Measurements from ENCODE around the gene VEPH1.
A peak's percentile ranks its signal among the peaks of the same experiment; 100 is the strongest.

Gene VEPH1

GRCh38 chr3:157265931-157266330, 237.3 kb downstream of the VEPH1 start:
- Mint-ChIP-seq H3K27ac (no peak overlapping the region), H3K4me3 (no peak overlapping the region), H3K4me1 (no peaks in the 10 kb centered on the region), H3K9me3 (no peaks in the 10 kb centered on the region), H3K36me3 (ENCODE audit: low read depth) (no peaks in the 10 kb centered on the region), H3K27me3 (ENCODE audit: low read depth) (no peaks in the 10 kb centered on the region)
- TF ChIP-seq CTCF (IDR thresholded peaks at IDR 0.05; ENCODE audit: unreplicated experiment in 3 of 3) = no peak

- H3K36me3 Mint-ChIP-seq (ENCODE audit: low read depth) = no peaks in the 10 kb centered on the region
- H3K27me3 Mint-ChIP-seq (ENCODE audit: low read depth) = no peaks in the 10 kb centered on the region
- H3K27ac Mint-ChIP-seq = no peak overlapping the region
- H3K9me3 Mint-ChIP-seq = no peaks in the 10 kb centered on the region
- no peak overlapping the region for H3K4me3 Mint-ChIP-seq
- no peak for TF ChIP-seq CTCF (IDR thresholded peaks at IDR 0.05; ENCODE audit: unreplicated experiment in 3 of 3)
- H3K4me1 Mint-ChIP-seq = no peaks in the 10 kb centered on the region
These were observed 240.2 kb downstream of the VEPH1 start for GRCh38 chr3:157263027-157263426.

- Mint-ChIP-seq H3K36me3 (ENCODE audit: low read depth) (no peaks in the 10 kb centered on the region), H3K4me3 (no peak overlapping the region), H3K27ac (no peak overlapping the region), H3K27me3 (ENCODE audit: low read depth) (no peaks in the 10 kb centered on the region), H3K4me1 (no peaks in the 10 kb centered on the region), H3K9me3 (no peaks in the 10 kb centered on the region)
- TF ChIP-seq CTCF (IDR thresholded peaks at IDR 0.05; ENCODE audit: unreplicated experiment in 3 of 3) = no peak
These were observed 242.2 kb downstream of the VEPH1 start for GRCh38 chr3:157261000-157261399.

- Mint-ChIP-seq H3K4me3 (no peak overlapping the region), H3K27ac (no peak overlapping the region), H3K27me3 (ENCODE audit: low read depth) (no peaks in the 10 kb centered on the region), H3K36me3 (ENCODE audit: low read depth) (no peaks in the 10 kb centered on the region), H3K4me1 (no peaks in the 10 kb centered on the region), H3K9me3 (no peaks in the 10 kb centered on the region)
- no peak for TF ChIP-seq CTCF (IDR thresholded peaks at IDR 0.05; ENCODE audit: unreplicated experiment in 3 of 3)
These were observed 243.4 kb downstream of the VEPH1 start for GRCh38 chr3:157259825-157260224.

GRCh38 chr3:157257101-157257500, 246.1 kb downstream of the VEPH1 start:
- no peaks in the 10 kb centered on the region for H3K4me1 Mint-ChIP-seq

More at GRCh38 chr3:157257101-157257500, 246.1 kb downstream of the VEPH1 start:
- H3K27me3 Mint-ChIP-seq (ENCODE audit: low read depth) = no peaks in the 10 kb centered on the region
- H3K36me3 Mint-ChIP-seq (ENCODE audit: low read depth) = no peaks in the 10 kb centered on the region
- H3K27ac Mint-ChIP-seq = peak overlapping the region in 1 of 3 experiments; percentile 6
- H3K9me3 Mint-ChIP-seq = no peaks in the 10 kb centered on the region
- no peak for TF ChIP-seq CTCF (IDR thresholded peaks at IDR 0.05; ENCODE audit: unreplicated experiment in 3 of 3)
- H3K4me3 Mint-ChIP-seq = no peak overlapping the region

Measured in nephron (organoid).